Prostate gland (tissue), 2 donors: ENCODE results near the gene CFTR.

Experiments used
- POLR2A ChIP-seq: fragments of 450-650 bp; IDR thresholded peaks from one replicate; pipeline ENCODE4 v1.6.1; 2016; ENCODE audit warnings: antibody characterized with exemption, mild to moderate bottlenecking
- TF ChIP-seq, protein P1 (sequence below), 4 experiments: fragments of 200-600 bp in 2 of 4; fragments of 450-650 bp in 2 of 4; sonication (generic) in 2 of 4; IDR thresholded peaks; 1 replicate in 3 of 4; 2 replicates in 1 of 4; pipeline ENCODE4 v1.5.1; 2016 to 2019; ENCODE audit warnings: antibody characterized with exemption in 4 of 4, mild to moderate bottlenecking in 2 of 4, moderate library complexity in 2 of 4

DNA sequence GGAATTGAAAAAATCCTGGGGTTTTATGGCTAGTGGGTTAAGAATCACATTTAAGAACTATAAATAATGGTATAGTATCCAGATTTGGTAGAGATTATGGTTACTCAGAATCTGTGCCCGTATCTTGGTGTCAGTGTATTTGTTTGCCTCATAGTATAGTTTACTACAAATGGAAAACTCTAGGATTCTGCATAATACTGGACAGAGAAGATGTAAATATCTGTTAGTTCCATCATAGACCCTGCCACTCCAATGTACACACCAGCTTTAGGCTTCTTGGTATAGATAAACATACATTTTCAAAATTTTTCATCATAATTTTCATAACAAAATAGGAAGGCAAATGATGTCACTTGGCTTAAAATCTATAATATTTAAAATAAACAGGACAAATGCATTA is 108.1 kb downstream of the CFTR start:
- TF ChIP-seq, protein P1, sequence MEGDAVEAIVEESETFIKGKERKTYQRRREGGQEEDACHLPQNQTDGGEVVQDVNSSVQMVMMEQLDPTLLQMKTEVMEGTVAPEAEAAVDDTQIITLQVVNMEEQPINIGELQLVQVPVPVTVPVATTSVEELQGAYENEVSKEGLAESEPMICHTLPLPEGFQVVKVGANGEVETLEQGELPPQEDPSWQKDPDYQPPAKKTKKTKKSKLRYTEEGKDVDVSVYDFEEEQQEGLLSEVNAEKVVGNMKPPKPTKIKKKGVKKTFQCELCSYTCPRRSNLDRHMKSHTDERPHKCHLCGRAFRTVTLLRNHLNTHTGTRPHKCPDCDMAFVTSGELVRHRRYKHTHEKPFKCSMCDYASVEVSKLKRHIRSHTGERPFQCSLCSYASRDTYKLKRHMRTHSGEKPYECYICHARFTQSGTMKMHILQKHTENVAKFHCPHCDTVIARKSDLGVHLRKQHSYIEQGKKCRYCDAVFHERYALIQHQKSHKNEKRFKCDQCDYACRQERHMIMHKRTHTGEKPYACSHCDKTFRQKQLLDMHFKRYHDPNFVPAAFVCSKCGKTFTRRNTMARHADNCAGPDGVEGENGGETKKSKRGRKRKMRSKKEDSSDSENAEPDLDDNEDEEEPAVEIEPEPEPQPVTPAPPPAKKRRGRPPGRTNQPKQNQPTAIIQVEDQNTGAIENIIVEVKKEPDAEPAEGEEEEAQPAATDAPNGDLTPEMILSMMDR (IDR thresholded peaks at IDR 0.05) = no peak
- no peak for TF ChIP-seq POLR2A
